Keratinocyte (primary cell): ENCODE results near the gene CHRNA10. TPM values are rescaled to one million over a fixed set of nuclear protein-coding genes. Genes with fewer than 3 reads are reported as not detected.

Experiments used
- DNase-seq: peaks from one replicate; pipeline ENCODE4 v3.0.0-alpha.2; 2011; ENCODE audit warnings: low read depth, missing footprints, low spot score
- FAIRE-seq: peaks from 2 replicates; lab custom pipeline; 2011; peaks lifted over from hg19 to GRCh38; lab: Jason Lieb, UNC
- H2AFZ ChIP-seq: 2 replicates; pipeline ENCODE4 v1.6.0; 2012; ENCODE audit warnings: low read length, control low read depth, inconsistent platforms; ENCODE audit not compliant: control insufficient read depth
- H3K27ac ChIP-seq: 2 replicates; pipeline ENCODE4 v1.5.1; 2011; ENCODE audit warnings: low read length; ENCODE audit not compliant: control insufficient read depth, insufficient read depth
- H3K27me3 ChIP-seq: 3 replicates; pipeline ENCODE4 v1.6.0; 2011; ENCODE audit warnings: low read length; ENCODE audit not compliant: control insufficient read depth, insufficient read depth; ENCODE audit errors: extremely low read depth
- H3K36me3 ChIP-seq, 2 experiments: 2 replicates in 1 of 2; 3 replicates in 1 of 2; pipeline ENCODE4 v1.5.1; 2011; ENCODE audit warnings: low read length in 2 of 2, mild to moderate bottlenecking in 1 of 2; ENCODE audit not compliant: control insufficient read depth in 2 of 2, insufficient read depth in 2 of 2; ENCODE audit errors: extremely low read depth in 1 of 2
- H3K4me1 ChIP-seq: 3 replicates; pipeline ENCODE4 v1.5.1; 2011; ENCODE audit warnings: low read length; ENCODE audit not compliant: control insufficient read depth, insufficient read depth; ENCODE audit errors: extremely low read depth
- H3K4me2 ChIP-seq: 3 replicates; pipeline ENCODE4 v1.6.0; 2011; ENCODE audit warnings: low read depth, low read length; ENCODE audit not compliant: control insufficient read depth, insufficient read depth; ENCODE audit errors: extremely low read depth
- H3K4me3 ChIP-seq, 3 experiments: fragments of 200-600 bp in 1 of 3; sonication (generic) in 1 of 3; 2 replicates in 2 of 3; 3 replicates in 1 of 3; pipeline ENCODE4 v1.5.1; 2011 to 2016; ENCODE audit warnings: low read length in 3 of 3, mild to moderate bottlenecking in 3 of 3, control low read depth in 2 of 3, inconsistent platforms in 1 of 3, low read depth in 1 of 3, mixed read lengths in 1 of 3, mixed run types in 1 of 3, moderate library complexity in 1 of 3; ENCODE audit not compliant: control insufficient read depth in 2 of 3, insufficient read depth in 2 of 3; ENCODE audit errors: extremely low read depth in 1 of 3
- H3K79me2 ChIP-seq: 2 replicates; pipeline ENCODE4 v1.6.0; 2012; ENCODE audit warnings: low read length; ENCODE audit not compliant: control insufficient read depth, insufficient read depth
- H3K9ac ChIP-seq: 3 replicates; pipeline ENCODE4 v1.6.0; 2011; ENCODE audit warnings: low read length; ENCODE audit not compliant: control insufficient read depth, insufficient read depth; ENCODE audit errors: extremely low read depth
- H3K9me1 ChIP-seq: 3 replicates; pipeline ENCODE4 v1.6.0; 2011; ENCODE audit warnings: low read length; ENCODE audit not compliant: control insufficient read depth, insufficient read depth; ENCODE audit errors: extremely low read depth
- H3K9me3 ChIP-seq: 2 replicates; pipeline ENCODE4 v1.5.1; 2012; ENCODE audit warnings: low read depth, low read length; ENCODE audit not compliant: control insufficient read depth
- H4K20me1 ChIP-seq: 3 replicates; pipeline ENCODE4 v1.6.0; 2011; ENCODE audit warnings: low read length; ENCODE audit not compliant: control insufficient read depth, insufficient read depth; ENCODE audit errors: extremely low read depth
- EZH2 ChIP-seq: IDR thresholded peaks from one replicate; pipeline ENCODE4 v1.6.1; 2012; ENCODE audit warnings: inconsistent platforms, mild to moderate bottlenecking, low read length, moderate library complexity
- dilution Hi-C: fragments of 300-500 bp; cut with MboI; formaldehyde crosslinking; loops from one replicate; pipeline ENCODE4 v1.7.0; 2020; ENCODE audit warnings: low sequenced_read_pairs; ENCODE audit not compliant: extremely low pct_ligation_motif_present
- polyA plus RNA-seq, 5 experiments: library from polyadenylated mRNA; depleted of rRNA in 3 of 5; stranded (reverse) in 3 of 5; stranded (forward) in 1 of 5; unstranded in 1 of 5; fragments of >200 nt; gene quantifications; 1 replicate in 1 of 5; 2 replicates in 3 of 5; 3 replicates in 1 of 5; pipeline versions ENCODE4 v1.2.1 to v1.2.3, GENCODE V29; 2011 to 2012; ENCODE audit warnings: missing spikeins in 2 of 5, low read depth in 1 of 5, low replicate concordance in 1 of 5
- TF ChIP-seq, protein P1 (sequence below), 3 experiments: IDR thresholded peaks in 1 of 3; conservative IDR thresholded peaks in 1 of 3; optimal IDR thresholded peaks in 1 of 3; 2 replicates in 2 of 3; 3 replicates in 1 of 3; pipeline versions ENCODE3 to v1.5.1; 2011; ENCODE audit warnings: low read length in 3 of 3, mild to moderate bottlenecking in 3 of 3, moderate library complexity in 2 of 3, control low read depth in 1 of 3, inconsistent platforms in 1 of 3; ENCODE audit not compliant: insufficient read depth in 2 of 3; ENCODE audit errors: extremely low read depth in 1 of 3

CHRNA10 gene
- polyA plus RNA-seq, 1 donor (not counting 4 experiments of a cell fraction or from before 2014, with no cell fraction given), result 0.83 TPM

DNA sequence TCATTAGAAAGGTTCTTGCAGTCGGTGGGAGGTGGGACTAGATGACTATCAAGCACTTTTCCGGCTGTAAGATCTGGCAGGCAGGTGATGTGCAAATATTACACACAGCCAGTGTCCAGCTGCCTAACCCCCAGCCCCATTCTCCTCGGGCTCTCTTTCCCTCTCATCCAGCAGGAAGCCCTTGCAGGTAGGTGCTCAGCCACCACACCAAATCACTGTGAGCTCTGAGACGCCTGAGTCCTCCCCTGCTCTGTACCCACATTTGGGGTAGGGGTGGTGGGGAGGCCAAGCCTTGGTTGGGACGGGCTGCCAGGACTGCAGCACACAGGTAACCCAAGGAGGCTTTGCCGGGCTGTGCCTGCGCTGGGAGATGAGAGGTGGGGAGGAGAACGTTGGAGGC, 30.0 kb downstream of the CHRNA10 start:
- Histone ChIP-seq H2AFZ (no peak overlapping the region), H4K20me1 (peaks cover 2% of the 10 kb centered on the region), H3K9me3 (no peaks in the 10 kb centered on the region), H3K4me1 (peaks cover 3% of the 10 kb centered on the region), H3K36me3 (no peaks in the 10 kb centered on the region), H3K4me2 (no peak overlapping the region), H3K9me1 (no peaks in the 10 kb centered on the region), H3K79me2 (no peaks in the 10 kb centered on the region), H3K4me3 (no peak overlapping the region), H3K27me3 (peaks cover 15% of the 10 kb centered on the region), H3K9ac (no peak overlapping the region), H3K27ac (no peak overlapping the region)
- no peak for FAIRE-seq
- TF ChIP-seq EZH2, result no peak
- TF ChIP-seq, protein P1, sequence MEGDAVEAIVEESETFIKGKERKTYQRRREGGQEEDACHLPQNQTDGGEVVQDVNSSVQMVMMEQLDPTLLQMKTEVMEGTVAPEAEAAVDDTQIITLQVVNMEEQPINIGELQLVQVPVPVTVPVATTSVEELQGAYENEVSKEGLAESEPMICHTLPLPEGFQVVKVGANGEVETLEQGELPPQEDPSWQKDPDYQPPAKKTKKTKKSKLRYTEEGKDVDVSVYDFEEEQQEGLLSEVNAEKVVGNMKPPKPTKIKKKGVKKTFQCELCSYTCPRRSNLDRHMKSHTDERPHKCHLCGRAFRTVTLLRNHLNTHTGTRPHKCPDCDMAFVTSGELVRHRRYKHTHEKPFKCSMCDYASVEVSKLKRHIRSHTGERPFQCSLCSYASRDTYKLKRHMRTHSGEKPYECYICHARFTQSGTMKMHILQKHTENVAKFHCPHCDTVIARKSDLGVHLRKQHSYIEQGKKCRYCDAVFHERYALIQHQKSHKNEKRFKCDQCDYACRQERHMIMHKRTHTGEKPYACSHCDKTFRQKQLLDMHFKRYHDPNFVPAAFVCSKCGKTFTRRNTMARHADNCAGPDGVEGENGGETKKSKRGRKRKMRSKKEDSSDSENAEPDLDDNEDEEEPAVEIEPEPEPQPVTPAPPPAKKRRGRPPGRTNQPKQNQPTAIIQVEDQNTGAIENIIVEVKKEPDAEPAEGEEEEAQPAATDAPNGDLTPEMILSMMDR (optimal IDR thresholded peaks at IDR 0.05 in 1 of 3, IDR thresholded peaks at IDR 0.05 in 1 of 3, conservative IDR thresholded peaks at IDR 0.05 in 1 of 3; ENCODE audit: extremely low read depth in 1 of 3, insufficient read depth in 2 of 3, low read length in 3 of 3), result no peak
- dilution Hi-C loops, result no loop called here
- no peak for DNase-seq

DNA sequence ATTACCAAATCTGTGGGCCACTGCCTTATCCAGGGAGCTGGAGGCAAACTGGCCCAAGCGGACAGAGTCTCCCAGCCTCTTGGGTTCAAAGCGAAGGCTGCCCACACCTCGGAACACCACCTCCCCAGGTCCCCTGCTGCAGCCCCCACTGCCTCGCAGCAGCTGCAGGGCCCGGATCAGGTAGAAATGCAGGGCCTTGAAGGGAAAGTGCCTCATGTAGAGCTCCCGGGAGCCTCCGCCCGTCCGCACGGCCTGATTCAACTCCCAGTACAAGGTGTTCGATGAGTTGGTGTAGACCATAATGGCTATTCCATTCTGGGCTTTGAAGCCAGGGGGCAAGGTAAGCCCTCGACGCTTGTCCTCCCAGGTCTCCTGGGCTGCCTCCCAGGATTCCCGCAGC, 31.3 kb downstream of the CHRNA10 start:
- Histone ChIP-seq H3K9ac (no peak overlapping the region), H3K9me1 (no peaks in the 10 kb centered on the region), H3K79me2 (no peaks in the 10 kb centered on the region), H3K4me3 (no peak overlapping the region), H2AFZ (no peak overlapping the region), H3K36me3 (no peaks in the 10 kb centered on the region), H3K27me3 (peaks cover 16% of the 10 kb centered on the region), H3K4me1 (peaks cover 3% of the 10 kb centered on the region), H4K20me1 (peaks cover 2% of the 10 kb centered on the region), H3K9me3 (no peaks in the 10 kb centered on the region), H3K4me2 (no peak overlapping the region), H3K27ac (no peak overlapping the region)
- DNase-seq, result no peak
- no peak for FAIRE-seq
- no peak for TF ChIP-seq EZH2
- TF ChIP-seq, protein P1 (optimal IDR thresholded peaks at IDR 0.05 in 1 of 3, IDR thresholded peaks at IDR 0.05 in 1 of 3, conservative IDR thresholded peaks at IDR 0.05 in 1 of 3; ENCODE audit: extremely low read depth in 1 of 3, insufficient read depth in 2 of 3, low read length in 3 of 3), result no peak
- dilution Hi-C loops, result no loop called here
